Neuronal stem cell (in vitro differentiated cells): ENCODE results near the gene MADD.

Source experiments
- DNase-seq: peaks from one replicate; pipeline ENCODE4 v3.0.0-alpha.2; 2013; ENCODE audit warnings: low spot score
- H2AFZ ChIP-seq: one replicate; pipeline ENCODE4 v1.6.1; 2013; ENCODE audit warnings: mild to moderate bottlenecking, low read length, inconsistent platforms
- H2AK5ac ChIP-seq: 2 replicates; pipeline ENCODE4 v1.6.1; 2013; ENCODE audit warnings: low read depth, mild to moderate bottlenecking, inconsistent platforms, low read length, moderate library complexity, mixed read lengths
- H2BK120ac ChIP-seq: 2 replicates; pipeline ENCODE4 v1.6.1; 2013; ENCODE audit warnings: low read depth, mild to moderate bottlenecking, inconsistent platforms, low read length, moderate library complexity, mixed read lengths
- H2BK12ac ChIP-seq: one replicate; pipeline ENCODE4 v1.6.1; 2013; ENCODE audit warnings: low read length, inconsistent platforms
- H2BK15ac ChIP-seq: 2 replicates; pipeline ENCODE4 v1.6.1; 2013; ENCODE audit warnings: mild to moderate bottlenecking, low read length, inconsistent platforms, mixed read lengths
- H2BK5ac ChIP-seq: one replicate; pipeline ENCODE4 v1.6.1; 2013; ENCODE audit warnings: inconsistent platforms, mild to moderate bottlenecking, low read length, moderate library complexity
- H3K14ac ChIP-seq: one replicate; pipeline ENCODE4 v1.6.1; 2013; ENCODE audit warnings: low read length, inconsistent platforms
- H3K18ac ChIP-seq: 2 replicates; pipeline ENCODE4 v1.6.1; 2013; ENCODE audit warnings: low read length, inconsistent platforms
- H3K23ac ChIP-seq: 2 replicates; pipeline ENCODE4 v1.6.1; 2013; ENCODE audit warnings: low read depth, mild to moderate bottlenecking, mixed read lengths, low read length, inconsistent platforms; ENCODE audit not compliant: poor library complexity
- H3K27ac ChIP-seq: replicated peaks from 3 replicates; pipeline ENCODE4 v1.5.1; 2013; ENCODE audit warnings: low read length, inconsistent platforms
- H3K27me3 ChIP-seq, 3 experiments: 2 replicates each; pipeline ENCODE4 v1.6.1; 2013; ENCODE audit warnings: low read length in 3 of 3, mild to moderate bottlenecking in 2 of 3, inconsistent platforms in 1 of 3, low read depth in 1 of 3, mixed read lengths in 1 of 3, moderate library complexity in 1 of 3; ENCODE audit not compliant: control insufficient read depth in 3 of 3, insufficient read depth in 3 of 3
- H3K36me3 ChIP-seq, 2 donors: replicated peaks in 1 of 2; 2 replicates each; pipeline ENCODE4 v1.6.1; 2013; ENCODE audit warnings: low read length in 2 of 2; ENCODE audit not compliant: control insufficient read depth in 2 of 2, insufficient read depth in 2 of 2
- H3K4ac ChIP-seq: 2 replicates; pipeline ENCODE4 v1.6.1; 2013; ENCODE audit warnings: inconsistent platforms, mild to moderate bottlenecking, low read length, moderate library complexity
- H3K4me1 ChIP-seq, 2 donors: 1 replicate in 1 of 2; 2 replicates in 1 of 2; pipeline ENCODE4 v1.6.1; 2013; ENCODE audit warnings: low read length in 2 of 2, low read depth in 1 of 2; ENCODE audit not compliant: control insufficient read depth in 2 of 2, insufficient read depth in 1 of 2
- H3K4me2 ChIP-seq: one replicate; pipeline ENCODE4 v1.6.1; 2013; ENCODE audit warnings: mild to moderate bottlenecking, low read length, inconsistent platforms; ENCODE audit not compliant: insufficient read depth, poor library complexity, severe bottlenecking
- H3K4me3 ChIP-seq, 2 donors: 2 replicates each; pipeline ENCODE4 v1.5.1; 2013; ENCODE audit warnings: low read length in 2 of 2, mild to moderate bottlenecking in 2 of 2, inconsistent platforms in 1 of 2, moderate library complexity in 1 of 2
- H3K79me1 ChIP-seq: one replicate; pipeline ENCODE4 v1.6.1; 2013; ENCODE audit warnings: low read depth, mild to moderate bottlenecking, inconsistent platforms, low read length, moderate library complexity
- H3K9ac ChIP-seq: one replicate; pipeline ENCODE4 v1.6.1; 2013; ENCODE audit warnings: mild to moderate bottlenecking, low read depth, low read length, inconsistent platforms; ENCODE audit not compliant: poor library complexity
- H3K9me3 ChIP-seq, 2 donors: replicated peaks in 1 of 2; 2 replicates each; pipeline versions ENCODE3 to v1.6.1; 2013; ENCODE audit warnings: low read length in 2 of 2, mild to moderate bottlenecking in 2 of 2, inconsistent platforms in 1 of 2, low read depth in 1 of 2, mixed read lengths in 1 of 2, moderate library complexity in 1 of 2; ENCODE audit not compliant: control insufficient read depth in 2 of 2, insufficient read depth in 1 of 2
- H4K8ac ChIP-seq: one replicate; pipeline ENCODE4 v1.6.1; 2013; ENCODE audit warnings: low read depth, mild to moderate bottlenecking, inconsistent platforms, low read length, moderate library complexity
- H4K91ac ChIP-seq: one replicate; pipeline ENCODE4 v1.6.1; 2013; ENCODE audit warnings: low read length, low read depth, mild to moderate bottlenecking, inconsistent platforms; ENCODE audit not compliant: poor library complexity
- WGBS, 2 donors: extraction: QIAGEN DNeasy Blood & Tissue Kit; methylation state at CpG; one replicate each; pipeline ENCODE4 v1.1.7; 2013; ENCODE audit warnings: missing lambda C conversion rate in 2 of 2, mixed read lengths in 1 of 2; ENCODE audit not compliant: insufficient read length in 2 of 2, insufficient replicate concordance in 1 of 2; ENCODE audit errors: extremely low coverage in 2 of 2; 5-methylcytosine and 5-hydroxymethylcytosine counted together

The MADD gene

DNA sequence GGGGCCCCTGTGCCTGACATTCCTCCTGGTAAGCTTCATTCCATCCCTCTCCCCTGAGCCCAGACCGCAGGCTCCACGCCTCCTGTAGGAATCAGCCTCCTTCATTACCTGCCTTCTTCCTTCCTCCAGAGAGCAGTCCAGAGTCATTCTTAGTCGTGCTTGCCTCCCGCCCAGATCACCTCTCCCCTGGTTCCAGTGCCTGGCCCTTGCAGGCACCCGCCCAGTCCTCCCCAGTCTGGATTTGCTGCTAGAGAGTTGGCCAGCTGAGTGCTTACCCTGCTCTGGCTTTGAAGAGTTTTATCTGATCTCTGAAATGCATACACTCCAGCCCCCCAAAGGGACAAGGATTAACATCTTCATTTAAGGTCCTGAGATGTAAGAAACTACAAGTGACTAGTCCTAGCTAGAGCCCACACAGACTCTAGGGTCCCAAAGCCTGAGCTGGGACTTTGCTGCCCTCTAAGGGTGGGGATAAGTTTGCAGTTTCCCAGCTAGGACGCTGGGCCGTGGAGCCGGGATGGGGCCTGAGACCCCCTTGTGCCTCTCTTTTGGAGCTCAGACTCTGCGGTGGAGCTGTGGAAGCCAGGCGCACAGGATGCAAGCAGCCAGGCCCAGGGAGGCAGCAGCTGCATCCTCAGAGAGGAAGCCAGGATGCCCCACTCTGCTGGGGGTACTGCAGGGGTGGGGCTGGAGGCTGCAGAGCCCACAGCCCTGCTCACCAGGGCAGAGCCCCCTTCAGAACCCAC lies 10.5 kb upstream of the MADD start:
- Histone ChIP-seq H2AK5ac (peak overlapping the region; percentile 10), H3K23ac (peak overlapping the region; percentile 75)

DNA sequence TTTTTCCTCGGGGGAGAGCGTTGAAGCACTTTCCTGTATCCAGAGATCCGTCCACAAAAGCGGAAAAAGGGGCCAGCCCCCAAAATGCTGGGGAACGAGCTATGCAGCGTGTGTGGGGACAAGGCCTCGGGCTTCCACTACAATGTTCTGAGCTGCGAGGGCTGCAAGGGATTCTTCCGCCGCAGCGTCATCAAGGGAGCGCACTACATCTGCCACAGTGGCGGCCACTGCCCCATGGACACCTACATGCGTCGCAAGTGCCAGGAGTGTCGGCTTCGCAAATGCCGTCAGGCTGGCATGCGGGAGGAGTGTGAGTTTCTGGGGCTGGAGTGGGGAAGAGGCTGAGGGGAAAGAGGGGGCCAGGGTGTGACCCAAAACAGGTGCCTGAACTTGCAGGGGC lies 9.6 kb upstream of the MADD start:
- H3K27ac ChIP-seq = no peak overlapping the region
- H4K8ac ChIP-seq = no peak overlapping the region
- no peak overlapping the region for H3K23ac ChIP-seq
- no peak overlapping the region for H2BK12ac ChIP-seq
- no peak overlapping the region for H3K18ac ChIP-seq
- no peaks in the 10 kb centered on the region for H3K9me3 ChIP-seq
- H3K79me1 ChIP-seq = peaks cover 2% of the 10 kb centered on the region
- no peak overlapping the region for H2AFZ ChIP-seq
- H3K4me3 ChIP-seq = no peak overlapping the region
- peaks cover 13 to 19% of the 10 kb centered on the region in 2 donors for H3K4me1 ChIP-seq
- H2BK120ac ChIP-seq = no peak overlapping the region
- H3K14ac ChIP-seq = no peak overlapping the region
- peaks cover 0 to 4% of the 10 kb centered on the region in 2 donors for H3K36me3 ChIP-seq
- H3K27me3 ChIP-seq = no peaks in the 10 kb centered on the region
- H2BK15ac ChIP-seq = no peak overlapping the region
- no peak overlapping the region for H2BK5ac ChIP-seq
- H3K9ac ChIP-seq = no peak overlapping the region
- H2AK5ac ChIP-seq = no peak overlapping the region
- H4K91ac ChIP-seq = no peak overlapping the region
- no CpG with 5 or more reads among the region's 19 CpGs for WGBS, 2 donors
- no peak overlapping the region for H3K4ac ChIP-seq
- no peak for DNase-seq
- no peak overlapping the region for H3K4me2 ChIP-seq

More for the DNA sequence above, 10.5 kb upstream of the MADD start:
- Histone ChIP-seq H3K4me3 (no peak overlapping the region), H3K79me1 (peaks cover 2% of the 10 kb centered on the region), H2BK15ac (no peak overlapping the region), H4K91ac (no peak overlapping the region), H3K4ac (no peak overlapping the region), H3K27me3 (no peaks in the 10 kb centered on the region), H3K36me3 (peaks cover 0 to 4% of the 10 kb centered on the region in 2 donors), H3K14ac (no peak overlapping the region), H3K9me3 (no peaks in the 10 kb centered on the region), H3K4me2 (no peak overlapping the region), H3K18ac (peak overlapping the region; percentile 29), H2BK12ac (no peak overlapping the region), H2BK5ac (no peak overlapping the region), H3K4me1 (peaks cover 13 to 27% of the 10 kb centered on the region in 2 donors), H4K8ac (no peak overlapping the region), H3K27ac (peak overlapping the region; percentile 44), H3K9ac (no peak overlapping the region), H2AFZ (peak overlapping the region; percentile 30), H2BK120ac (no peak overlapping the region)
- no CpG with 5 or more reads among the region's 10 CpGs for WGBS, 2 donors
- no peak for DNase-seq

DNA sequence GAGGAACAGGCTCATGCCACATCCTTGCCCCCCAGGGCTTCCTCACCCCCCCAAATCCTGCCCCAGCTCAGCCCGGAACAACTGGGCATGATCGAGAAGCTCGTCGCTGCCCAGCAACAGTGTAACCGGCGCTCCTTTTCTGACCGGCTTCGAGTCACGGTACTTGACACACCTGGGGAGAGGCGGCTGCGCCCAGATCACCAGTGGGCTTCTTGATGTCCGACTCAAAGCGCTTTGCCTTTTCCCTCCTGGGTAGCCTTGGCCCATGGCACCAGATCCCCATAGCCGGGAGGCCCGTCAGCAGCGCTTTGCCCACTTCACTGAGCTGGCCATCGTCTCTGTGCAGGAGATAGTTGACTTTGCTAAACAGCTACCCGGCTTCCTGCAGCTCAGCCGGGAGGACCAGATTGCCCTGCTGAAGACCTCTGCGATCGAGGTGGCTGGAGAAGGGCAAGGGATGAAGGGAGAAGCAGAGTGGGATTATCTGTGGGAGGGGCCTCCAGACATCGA lies 8.6 kb upstream of the MADD start:
- no peaks in the 10 kb centered on the region for H3K27me3 ChIP-seq
- no peak overlapping the region for H3K23ac ChIP-seq
- peaks cover 13 to 19% of the 10 kb centered on the region in 2 donors for H3K4me1 ChIP-seq
- H3K14ac ChIP-seq = no peak overlapping the region
- H2BK120ac ChIP-seq = no peak overlapping the region
- H2AK5ac ChIP-seq = no peak overlapping the region
- H3K9me3 ChIP-seq = no peaks in the 10 kb centered on the region
- peak overlapping the region; percentile 53 for H2BK5ac ChIP-seq
- no peak overlapping the region for H3K27ac ChIP-seq
- H4K8ac ChIP-seq = no peak overlapping the region
- H3K79me1 ChIP-seq = peaks cover 2% of the 10 kb centered on the region
- no peak for DNase-seq
- H3K18ac ChIP-seq = no peak overlapping the region
- no peak overlapping the region for H4K91ac ChIP-seq
- no peak overlapping the region for H2AFZ ChIP-seq
- H3K9ac ChIP-seq = peak overlapping the region; percentile 60
- H3K4ac ChIP-seq = no peak overlapping the region
- H3K36me3 ChIP-seq = peaks cover 0 to 4% of the 10 kb centered on the region in 2 donors
- no CpG with 5 or more reads among the region's 22 CpGs for WGBS, 2 donors
- H3K4me2 ChIP-seq = no peak overlapping the region
- H2BK12ac ChIP-seq = no peak overlapping the region
- no peak overlapping the region for H2BK15ac ChIP-seq
- no peak overlapping the region for H3K4me3 ChIP-seq

DNA sequence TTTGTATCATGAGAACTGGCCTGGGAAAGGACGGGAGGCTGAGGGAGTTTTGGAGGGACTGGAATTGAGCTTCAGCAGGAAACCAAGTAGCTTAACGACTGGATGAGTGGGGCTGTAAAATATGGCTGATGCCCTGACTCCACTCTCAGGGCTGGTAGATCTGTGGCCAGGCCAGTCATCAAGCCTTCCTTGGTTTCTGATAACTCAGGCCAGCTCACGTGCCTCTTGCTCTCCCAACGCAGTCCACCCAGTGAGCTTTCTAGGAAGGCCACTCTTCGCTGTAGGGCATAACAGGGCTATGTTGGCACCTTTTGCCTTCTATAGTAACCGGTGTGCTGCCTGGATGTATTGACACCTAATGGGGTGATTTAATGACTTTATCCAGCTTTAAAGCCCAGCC lies 5.8 kb upstream of the MADD start:
- Histone ChIP-seq H3K4me1 (peaks cover 12 to 19% of the 10 kb centered on the region in 2 donors), H3K9me3 (no peaks in the 10 kb centered on the region), H3K27ac (no peak overlapping the region), H2BK120ac (no peak overlapping the region), H3K9ac (no peak overlapping the region), H2AK5ac (no peak overlapping the region), H2BK5ac (no peak overlapping the region), H3K4me2 (no peak overlapping the region), H3K23ac (no peak overlapping the region), H4K91ac (no peak overlapping the region), H3K4me3 (no peak overlapping the region), H2AFZ (no peak overlapping the region), H3K27me3 (no peaks in the 10 kb centered on the region), H4K8ac (no peak overlapping the region), H2BK12ac (no peak overlapping the region), H2BK15ac (no peak overlapping the region), H3K4ac (no peak overlapping the region), H3K36me3 (peaks cover 0 to 4% of the 10 kb centered on the region in 2 donors), H3K79me1 (no peaks in the 10 kb centered on the region), H3K14ac (no peak overlapping the region), H3K18ac (no peak overlapping the region)
- WGBS, 2 donors = no CpG with 5 or more reads among the region's 6 CpGs
- no peak for DNase-seq
